ENCODE measurements around the gene TPCN2.

TPCN2 gene

DNA sequence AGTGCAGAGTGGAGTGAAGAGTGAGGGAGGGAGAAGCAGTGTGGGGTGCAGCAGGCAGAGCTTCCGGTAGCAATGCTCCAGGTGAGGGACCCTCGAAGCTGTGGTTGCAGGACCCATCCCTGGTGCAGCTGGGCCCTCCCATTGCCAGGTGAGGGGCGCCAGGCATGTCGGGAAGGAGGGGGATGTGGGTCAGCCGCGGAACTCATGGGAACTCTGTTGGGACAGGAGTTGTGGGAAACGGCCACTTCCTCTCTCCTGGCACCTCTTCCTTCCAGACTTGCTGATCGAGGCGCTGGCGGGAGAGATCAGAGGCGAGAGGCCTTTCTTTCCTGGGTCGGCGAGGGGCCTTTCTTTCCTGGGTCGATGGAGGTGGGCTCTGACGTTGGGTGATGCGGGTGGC is 48.5 kb downstream of the TPCN2 start:
- DNase-seq: no peak

DNA sequence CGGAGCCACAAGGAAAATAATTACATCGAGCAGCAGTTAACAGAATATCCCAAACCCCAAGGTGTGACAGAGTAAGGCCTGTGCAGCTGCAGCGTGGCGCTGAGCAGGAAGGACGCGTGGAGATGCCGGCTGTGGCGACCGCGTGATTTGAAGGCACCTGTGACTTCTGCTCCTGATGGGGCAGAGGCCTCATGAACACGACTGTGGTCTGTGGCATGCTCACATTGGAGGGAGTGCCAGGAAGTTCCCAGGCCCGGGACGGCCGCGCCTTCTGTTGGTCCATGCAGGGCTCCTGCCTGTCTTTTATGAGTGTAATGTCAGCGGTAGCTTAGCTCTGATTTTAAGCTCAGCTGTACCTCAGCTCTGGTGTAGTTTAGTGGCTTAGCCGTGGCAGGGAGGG is 50.4 kb downstream of the TPCN2 start:
- no peak for DNase-seq

DNA sequence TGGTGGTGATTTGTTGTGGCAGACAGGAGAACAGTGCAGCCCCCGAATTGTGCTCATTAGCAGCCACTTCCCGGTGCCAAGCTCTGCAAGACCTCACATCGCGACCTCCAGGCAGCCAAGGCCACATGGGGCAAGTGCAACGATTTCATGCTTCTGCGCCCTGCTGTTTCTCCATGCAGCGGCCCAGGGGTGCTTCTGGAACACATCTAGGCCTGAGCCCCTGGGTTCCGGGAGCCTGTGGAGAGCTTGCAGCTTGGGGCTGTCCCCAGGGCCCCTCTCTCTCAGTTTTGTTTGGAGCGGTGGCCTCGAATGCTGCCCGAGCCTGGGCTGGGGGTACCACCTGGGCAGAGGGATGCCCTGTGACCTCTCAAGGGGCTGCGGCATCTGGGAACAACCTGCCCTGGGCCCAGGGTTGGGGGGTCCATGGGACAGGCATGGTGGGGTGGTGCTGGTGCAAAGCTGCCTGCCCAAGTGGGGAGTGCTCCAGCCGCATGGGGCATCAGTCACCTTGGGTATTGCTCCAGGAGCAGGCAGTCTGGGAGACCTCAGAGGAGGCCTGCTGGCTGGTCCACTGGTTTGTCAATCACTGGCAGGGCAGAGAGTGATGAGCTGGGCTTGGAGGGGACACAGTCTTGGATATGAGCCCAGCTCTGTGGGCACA is 51.9 kb downstream of the TPCN2 start:
- DNase-seq: no peak

DNA sequence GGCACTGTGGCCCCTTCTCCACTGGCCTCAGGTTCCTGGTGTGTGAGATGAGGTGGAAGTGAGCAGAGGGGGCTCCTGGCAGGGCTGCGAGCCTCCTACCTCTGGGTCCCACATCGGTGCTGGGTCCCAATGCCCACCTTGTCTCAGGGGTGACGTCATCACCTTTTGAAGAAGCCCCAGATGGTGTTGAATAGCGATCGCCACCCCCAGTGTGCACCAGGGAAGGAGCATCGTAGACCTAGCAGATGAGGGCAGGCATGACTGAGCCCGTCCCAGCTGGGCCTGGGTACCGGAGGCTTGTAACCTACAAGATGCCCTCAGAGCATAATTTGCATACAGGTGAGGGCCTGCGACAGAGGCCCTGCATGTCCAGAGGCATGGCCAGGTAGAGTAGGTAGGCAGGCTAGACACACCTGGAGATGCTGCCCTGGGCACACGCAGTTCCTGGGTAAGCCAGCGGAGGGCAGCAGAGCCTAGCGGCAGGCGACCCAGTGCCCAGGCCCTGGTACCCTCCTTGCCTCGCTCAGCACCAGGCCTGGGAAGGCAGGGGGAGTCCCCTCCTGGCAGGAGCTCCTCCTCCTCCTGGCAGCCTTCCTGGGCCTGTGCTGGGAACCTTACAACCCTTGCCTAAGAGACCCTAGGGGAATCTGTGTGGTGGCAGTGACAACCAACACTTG is 52.5 kb downstream of the TPCN2 start:
- DNase-seq: peak; percentile 53

DNA sequence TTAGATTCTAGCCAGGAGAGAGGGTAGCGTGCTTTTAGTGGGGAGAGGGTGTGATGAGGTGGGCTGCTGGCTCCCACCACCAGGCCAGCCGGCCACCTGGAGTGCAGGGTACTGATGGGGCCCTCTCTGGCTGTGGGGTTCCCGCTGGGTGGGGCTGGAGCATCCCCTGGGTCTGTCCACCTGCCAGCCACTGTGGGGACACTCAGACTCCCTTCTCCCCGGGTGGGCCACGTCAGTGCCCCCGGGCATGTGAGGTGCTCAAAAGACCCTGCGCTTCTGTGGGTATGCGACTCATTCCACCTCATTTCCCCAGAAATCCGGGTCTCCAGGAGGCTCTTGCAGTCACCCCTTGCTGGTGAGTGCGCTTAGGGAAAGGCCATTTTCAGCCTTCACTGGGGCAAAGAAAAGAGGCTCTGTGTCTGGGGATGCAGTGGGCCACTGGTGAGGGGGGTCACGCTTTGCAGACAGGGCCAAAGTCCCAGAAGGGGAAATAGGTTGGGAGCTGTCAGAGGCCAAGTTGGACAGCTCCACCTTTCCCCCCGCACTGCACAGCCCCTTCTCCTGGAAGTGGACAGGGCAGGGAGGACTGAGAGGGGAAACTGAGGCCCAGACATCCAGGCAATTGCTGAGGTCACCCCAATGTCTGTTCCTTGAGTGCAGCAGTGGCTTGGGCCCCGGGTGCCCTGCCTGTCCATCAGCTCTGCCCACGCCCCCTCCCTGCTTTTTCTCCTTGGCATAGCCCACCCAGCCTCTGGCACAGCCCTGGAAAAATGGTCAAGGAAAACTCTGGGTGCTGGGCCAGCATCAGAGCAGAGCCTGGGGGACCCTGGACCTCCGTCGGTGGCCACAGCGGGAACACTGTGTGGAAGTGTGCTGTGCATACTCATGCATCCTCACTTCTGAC is 53.3 kb downstream of the TPCN2 start:
- DNase-seq: no peak

DNA sequence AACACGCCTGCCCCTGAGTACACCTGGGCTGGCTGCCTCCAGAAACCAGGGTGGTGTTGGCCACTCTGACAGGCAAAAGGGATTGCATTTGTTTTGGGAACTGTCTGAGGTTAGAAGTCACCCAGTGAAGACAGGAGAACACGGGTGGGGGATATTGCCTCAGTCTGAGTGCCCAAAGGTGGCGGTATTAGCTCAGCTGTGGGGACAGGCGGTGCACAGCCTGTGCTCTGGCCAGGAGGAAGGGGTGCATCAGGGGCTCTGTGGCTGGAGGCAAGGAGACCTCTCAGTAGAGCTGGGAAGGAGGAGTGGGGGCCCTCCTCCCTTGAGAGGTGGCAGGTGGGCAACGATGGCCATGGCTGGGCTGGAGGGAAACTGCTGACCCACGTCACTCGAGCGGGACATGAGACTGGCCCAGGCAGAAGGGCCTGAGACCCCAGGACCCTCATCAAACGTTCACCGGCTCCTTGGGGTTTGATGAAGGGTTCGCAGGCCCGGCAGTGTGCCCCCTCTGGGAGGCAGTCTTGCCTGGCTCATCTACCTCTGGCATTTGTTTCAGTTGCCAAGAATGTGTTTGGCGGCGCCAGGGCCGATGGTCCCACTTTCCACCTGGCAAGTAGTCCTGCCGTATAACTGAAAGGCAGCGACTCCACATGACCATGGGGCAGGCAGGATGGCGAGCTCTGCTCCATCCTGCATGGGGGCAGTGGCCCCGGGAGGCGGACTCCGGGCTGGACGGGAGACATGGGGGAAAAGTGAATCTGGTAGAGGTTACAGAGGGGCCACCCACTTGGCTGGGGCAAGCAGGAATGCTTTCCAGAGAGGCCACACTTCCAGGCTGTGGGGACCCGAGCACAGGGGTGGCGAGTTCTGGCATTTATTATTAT is 54.2 kb downstream of the TPCN2 start:
- DNase-seq: no peak

DNA sequence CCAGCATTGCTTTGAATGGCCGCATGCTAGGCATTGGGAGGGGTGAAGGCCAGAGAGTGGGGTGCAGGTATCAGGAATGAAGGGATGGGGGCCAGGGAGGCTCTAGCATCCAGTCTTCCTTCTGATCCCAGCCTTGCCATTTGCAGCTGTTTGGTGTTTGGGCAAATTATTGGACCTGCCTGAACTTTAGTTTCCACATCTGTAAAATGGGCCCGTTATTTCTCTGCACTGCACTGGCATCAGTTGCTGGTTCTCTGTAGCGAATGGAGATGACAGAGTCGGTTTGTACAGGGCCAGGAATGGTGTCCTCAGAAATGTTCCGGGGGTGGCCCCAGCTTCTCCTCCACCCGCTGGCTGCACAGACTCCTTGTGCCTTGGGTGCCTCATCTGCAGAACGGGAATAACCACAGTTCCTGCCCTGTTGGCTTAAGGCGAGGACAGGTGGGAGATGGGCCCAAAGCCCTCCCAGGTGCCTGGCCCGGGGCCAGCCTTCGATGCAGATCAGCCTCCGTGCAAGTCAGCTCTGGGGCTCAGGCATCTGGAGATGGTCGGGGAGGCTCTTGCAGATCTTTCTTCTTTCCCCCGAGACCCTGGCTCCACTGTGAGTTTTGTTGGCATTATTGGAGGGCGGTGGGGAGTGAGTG is 55.6 kb downstream of the TPCN2 start:
- no peak for DNase-seq

DNA sequence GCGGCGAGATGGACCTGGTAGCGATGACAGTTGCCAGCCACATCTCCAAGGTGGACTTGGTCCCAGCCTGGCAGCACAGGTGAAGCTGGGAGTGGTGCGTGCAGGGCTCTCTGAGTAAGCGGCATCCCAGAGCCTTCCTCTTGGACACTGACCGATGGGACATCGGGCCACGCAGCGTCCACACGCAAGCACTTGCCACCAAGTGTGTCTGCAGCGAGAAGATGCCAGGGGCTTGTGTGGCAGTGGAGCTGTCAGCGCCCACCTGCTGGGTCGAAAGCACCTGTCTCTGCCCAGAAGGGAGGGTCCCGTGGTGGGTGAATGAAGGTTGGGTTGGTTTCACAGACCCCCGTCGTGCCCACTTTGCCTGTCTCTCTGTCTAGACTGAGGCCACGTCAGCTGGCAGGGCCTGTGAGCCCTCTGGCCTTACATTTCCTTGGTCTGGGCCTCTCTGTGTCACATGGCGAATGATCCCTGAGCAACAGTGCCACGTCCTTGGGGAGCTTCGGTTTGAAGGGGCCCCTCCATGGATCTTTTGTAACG is 56.2 kb downstream of the TPCN2 start:
- DNase-seq: no peak

DNA sequence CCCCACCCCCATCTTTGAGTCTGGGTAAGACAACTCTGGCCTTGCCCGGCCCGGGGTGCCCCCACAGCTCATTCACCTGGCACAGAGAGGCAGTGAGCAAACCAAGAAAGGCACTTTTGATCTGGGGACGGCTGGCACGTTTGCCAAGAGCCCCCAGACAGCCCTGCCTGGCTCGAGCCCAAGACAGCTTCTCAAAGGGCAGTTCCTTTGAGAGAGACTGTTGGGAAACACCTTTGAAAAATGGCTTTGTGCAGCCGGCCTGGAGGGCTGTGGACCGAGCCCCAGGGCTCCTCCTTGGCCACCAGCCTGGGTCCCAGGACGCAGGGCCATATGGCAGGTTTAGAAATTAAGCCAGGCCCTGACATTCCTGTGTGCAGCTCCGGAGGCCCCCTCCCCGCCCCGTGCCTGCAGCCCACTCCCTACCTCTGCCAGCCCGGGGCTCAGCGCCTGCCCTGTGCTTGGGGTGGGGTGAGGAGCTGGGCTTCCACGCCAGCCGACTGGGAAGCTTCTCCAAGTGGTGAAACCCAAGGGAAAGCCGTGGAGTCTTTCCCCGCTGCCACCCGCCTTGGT is 56.8 kb downstream of the TPCN2 start:
- no peak for DNase-seq

DNA sequence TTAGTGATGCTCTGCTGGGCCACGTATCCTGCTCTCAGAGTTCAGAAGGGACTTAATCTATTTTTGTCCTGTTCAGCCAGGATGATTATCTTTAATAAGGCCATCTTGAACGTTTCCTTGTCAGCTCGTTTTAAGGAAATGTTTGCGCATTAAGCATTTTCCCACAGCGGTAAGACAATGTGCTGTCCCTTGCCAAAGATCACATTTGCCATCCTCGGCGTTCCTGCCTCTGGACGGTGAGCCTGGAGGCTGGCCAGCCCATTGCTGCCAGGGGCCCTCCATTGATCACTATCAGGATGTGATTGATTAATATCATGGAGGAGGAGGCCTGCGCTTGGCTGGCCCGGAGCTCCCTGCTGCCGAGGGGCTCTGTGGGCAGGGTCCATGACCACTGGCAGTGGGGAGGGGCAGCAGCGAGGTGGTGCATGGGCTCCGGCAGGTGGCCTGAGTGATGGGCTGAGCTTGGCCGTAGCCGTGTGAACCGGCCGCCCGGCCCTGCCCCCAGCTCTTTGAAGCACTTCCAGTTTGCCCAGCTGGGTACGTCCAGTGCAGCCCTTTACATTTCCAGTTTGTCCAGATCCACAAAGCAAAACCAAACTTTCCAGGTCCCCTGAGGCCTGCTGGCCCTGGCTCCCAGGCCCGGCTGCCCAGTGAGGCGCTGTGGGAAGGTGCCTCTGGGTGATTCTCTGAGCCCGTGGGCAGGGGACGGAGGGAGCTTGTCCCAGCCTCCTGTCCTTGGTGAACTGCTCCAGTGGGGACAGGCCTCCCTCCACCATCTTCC is 57.5 kb downstream of the TPCN2 start:
- DNase-seq: no peak

DNA sequence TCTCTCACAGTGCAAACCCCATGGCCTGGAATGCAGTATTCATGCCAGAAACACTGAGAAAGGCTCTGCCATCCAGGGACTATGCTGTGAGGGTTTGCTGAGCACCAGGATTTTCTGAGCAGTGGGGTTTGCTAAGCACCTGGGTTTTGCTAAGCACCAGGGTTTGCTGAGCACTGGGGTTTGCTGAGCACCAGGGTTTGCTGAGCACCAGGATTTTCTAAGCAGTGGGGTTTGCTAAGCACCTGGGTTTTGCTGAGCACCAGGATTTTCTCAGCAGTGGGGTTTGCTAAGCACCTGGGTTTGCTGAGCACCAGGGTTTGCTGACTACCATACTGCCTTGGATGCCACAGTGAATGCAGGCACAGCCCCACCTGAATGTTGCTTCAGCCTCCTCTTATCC is 58.7 kb downstream of the TPCN2 start:
- DNase-seq: no peak

DNA sequence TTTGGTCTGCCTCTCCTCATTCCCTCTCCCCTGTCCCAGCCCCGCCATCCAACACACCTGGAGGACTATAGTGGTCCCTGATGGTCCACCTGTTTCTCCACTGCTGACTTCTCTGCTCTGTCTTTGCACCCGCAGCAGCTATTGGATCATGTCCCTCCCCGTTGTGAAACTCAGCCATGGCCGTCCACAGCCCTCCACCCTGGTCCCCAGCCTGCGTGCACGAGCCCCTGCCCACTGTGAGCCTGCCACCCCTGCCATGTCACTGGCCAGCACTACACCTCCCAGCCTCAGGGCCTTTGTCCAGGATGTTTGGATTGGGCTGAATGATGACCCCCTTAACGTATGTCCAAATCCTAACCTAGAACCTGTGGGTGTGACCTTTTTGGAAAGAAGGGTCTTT is 59.3 kb downstream of the TPCN2 start:
- no peak for DNase-seq

DNA sequence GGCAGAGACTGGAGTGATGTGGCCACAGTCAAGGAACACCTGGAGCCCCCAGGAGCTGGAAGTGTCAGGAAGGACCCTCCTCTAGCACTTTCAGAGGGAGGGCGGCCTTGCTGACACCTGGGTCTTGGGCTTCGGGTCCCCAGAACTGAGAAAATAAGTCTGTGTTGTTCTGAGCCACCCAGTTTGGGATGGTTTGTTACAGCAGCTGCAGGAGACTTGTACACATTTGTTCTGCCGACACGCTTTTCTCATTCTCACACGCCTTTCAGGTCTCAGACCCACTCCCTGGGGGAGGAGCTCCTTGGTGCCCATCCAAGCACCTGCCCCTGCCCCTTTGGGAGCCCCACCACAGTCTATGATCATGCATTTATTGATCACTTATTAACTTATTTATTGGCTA is 59.8 kb downstream of the TPCN2 start:
- DNase-seq: no peak

DNA sequence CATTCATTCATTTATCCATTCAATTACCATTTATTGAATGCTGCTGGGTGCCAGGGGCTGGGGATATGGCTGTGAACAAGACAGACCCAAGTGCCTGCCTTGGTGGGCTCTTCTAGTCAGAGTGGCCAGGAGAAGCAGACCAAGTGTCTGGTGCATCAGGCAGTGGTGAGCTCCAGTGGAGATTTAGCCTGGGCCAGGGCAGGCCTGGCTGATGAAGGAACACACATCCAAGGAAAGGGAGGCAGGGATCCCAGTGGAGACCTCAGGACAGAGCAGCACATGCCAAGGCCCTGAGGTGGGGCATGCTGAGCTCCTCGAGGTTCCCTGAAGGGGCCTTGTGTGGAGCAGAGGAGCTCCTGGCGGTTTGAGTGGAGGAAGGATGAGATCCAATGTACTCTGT is 60.4 kb downstream of the TPCN2 start:
- DNase-seq: no peak

DNA sequence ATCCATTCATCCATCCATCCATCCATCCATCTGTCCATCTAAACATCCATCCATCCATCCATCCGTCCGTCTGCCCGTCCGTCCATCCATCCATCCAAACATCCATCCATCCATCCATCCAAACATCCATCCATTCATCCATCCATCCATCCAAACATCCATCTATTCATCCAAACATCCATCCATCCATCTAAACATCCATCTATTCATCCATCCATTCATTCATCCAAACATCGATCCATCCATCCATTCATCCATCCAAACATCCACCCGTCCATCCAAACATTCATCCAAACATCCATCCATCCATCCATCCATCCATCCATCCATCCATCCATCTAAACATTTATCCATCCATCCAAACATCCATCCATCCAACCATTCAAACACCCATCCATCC is 61.7 kb downstream of the TPCN2 start:
- no peak for DNase-seq

DNA sequence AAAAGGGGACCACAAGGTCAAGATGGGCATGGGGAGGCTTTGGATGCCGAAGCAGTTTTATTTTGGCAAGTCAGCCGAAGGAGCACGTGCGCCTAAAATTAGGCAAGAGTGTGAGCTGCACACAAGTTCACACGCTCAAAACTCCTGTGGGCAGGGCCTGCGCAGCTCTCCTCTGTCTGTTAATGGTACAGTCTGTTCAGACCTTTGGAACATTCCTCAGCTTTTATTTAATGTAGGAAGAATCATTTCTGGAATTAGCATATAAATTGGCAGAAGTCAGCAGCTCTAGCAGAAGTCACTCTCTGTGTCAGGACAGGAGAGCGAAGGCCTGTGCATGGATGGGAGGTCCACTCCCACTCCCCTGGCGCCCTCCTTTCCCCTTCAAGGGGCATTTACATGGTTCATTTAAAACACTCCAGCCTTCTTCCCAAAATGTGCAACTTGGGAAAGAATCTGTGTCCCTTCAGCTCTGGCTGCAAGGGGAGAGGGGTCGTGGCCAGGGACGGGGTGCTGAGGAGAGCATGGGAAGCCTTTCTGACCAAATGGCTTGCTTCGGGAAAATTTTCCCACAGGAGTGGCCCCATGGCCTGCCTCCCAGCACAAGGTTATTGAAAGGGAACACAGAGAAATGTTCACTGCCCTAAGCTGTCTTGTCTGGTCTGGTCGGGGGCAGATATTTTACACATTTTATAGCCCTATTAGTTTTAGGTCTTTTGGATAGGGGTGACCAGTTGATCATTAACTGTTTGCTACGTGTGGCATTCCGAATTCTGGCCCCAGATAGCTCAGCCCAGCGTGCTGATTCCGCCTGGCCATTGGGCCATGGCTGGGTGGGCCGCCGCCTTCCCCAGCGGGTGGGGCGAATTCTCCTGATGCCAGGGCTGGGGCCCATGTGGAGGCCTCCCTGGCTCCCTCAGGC is 63.2 kb downstream of the TPCN2 start:
- DNase-seq: no peak

DNA sequence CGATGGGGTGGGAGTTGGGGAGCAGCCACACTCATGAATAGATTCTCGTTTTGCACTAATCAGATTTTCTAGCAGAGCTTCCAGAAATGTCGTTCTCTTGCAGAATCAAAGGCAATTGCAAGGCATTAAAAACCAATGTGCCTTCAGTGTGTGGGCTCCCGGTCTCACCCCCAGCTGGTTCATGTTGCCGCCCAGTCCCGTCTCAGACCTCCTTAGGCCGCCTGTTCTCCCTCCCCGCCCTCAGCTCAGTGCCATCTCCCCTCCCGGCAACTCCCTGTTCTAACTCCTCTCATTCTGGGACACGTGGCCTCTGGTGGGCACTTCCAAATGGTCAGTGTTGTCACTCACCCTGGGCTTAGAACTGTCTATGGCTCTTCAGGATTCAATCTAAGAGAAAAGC is 64.5 kb downstream of the TPCN2 start:
- DNase-seq: no peak

DNA sequence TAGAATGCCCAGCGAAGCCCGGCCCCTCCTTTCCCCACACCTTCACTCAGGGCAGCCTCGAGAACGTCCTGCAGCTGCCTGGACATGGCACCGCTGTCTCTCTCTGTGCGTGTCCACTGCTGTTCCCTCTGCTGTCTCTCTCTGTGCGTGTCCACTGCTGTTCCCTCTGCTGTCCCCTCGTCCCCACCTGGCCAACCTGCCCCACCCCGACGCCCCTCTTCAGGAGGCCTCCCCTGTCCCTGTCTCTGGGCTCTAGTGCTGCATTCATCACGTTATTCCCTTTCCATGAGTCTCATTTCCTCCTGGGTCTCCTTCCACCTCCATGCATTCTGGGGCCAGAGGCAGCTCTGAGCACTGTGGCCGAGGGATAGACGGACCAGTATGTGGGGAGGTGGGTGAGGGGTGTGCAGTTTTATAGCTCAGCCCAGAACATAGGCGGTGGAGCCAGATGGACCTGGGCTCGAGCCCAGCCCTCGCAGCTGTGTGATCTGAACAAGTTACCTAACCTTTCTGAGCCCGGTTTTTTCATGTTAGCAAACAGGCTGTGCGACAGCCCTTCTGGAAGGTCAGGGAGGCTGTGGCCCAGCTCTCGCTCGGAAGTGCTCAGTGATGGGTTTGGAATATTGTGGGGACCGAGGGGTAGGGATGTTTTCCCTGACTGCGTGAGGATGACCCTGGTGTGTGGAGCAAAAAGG is 65.1 kb downstream of the TPCN2 start:
- no peak for DNase-seq

DNA sequence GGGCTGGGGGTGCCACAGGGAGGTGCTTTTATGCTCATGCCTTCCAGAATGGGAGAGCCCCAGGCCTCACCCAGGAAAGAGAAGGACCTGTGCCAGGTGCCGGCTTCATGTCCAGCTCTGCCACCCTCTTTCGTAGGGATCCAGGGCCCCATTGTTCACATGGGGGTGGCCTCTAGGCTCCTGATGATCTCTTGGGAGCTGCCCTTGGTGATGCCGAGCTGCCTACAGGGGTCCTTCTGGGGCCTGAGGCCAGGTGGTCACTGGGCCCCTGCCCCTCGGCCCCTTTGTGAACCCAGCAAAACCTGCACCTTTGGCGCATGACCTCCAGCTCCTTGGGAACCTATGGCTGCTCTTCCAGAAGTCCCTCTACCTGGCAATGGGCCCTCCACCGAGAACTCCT is 65.6 kb downstream of the TPCN2 start:
- DNase-seq: no peak
